NCI-H1417 treated with DMSO at 0.1 percent for 48 hours (cell line): ENCODE results near the gene FOXL1.

ENCODE experiments used
- DNase-seq: peaks from one replicate; lab custom pipeline; 2025; lab: John Stamatoyannopoulos, UW

FOXL1 gene

DNA sequence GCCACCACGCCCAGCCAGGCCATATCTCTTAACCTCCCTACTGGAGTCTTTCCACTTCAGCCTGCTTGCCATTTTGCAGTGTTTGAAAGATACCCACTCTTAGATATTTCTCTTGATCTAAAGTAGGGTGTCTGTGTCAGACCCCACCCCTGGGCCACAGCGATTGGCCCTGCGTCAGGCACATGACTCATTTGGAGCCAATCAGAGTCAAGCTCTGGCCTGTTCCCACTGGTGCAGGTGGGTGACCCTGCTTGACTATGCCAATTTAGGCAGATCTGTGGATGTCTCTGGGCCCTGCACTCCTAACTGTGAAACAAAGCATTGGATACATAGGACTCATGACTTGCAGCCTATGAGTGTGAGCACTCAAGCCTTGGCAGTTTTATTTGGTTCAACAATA is 27.6 kb downstream of the FOXL1 start:
- DNase-seq, result no peak

DNA sequence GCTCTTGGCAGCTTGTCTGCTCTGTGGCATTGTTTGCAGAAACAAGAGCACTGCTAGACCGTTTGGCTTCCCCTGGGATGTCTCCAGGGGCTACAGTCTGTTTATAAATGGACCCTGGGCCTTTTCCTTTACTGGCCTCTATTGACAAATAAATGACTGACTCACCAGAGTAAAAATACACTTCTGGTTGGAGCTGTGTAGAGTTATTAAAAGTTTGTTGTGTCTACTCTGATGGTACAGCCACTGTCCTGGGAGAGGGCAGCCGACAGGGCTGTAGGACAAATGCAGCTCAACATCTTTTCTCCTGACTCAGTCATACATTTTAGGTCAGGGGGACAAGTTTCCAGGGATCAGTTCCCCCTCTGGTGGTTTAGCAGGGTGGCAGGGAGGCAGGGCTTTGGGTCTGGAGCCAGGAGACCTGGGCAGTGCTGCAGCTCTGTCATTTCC is 30.0 kb downstream of the FOXL1 start:
- no peak for DNase-seq

DNA sequence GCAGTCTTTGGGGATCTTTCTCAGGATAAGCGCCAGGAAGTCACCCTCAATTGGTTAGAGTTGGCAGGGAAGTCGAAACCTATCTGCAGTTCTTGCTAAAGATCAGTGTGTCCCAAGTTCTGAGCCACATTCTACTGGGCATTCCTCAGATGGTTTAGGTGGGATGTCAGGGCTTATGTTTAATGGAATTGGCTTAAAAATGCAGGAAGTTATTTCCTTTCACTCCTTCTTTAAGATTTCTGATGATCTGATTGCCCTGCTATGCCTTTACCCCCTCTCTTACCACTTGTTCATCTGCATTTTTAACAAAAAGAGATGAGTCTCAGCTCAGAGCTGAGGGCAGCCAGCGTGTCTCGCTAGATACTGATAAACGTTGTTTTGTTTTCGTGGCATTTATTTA is 30.8 kb downstream of the FOXL1 start:
- DNase-seq, result no peak

DNA sequence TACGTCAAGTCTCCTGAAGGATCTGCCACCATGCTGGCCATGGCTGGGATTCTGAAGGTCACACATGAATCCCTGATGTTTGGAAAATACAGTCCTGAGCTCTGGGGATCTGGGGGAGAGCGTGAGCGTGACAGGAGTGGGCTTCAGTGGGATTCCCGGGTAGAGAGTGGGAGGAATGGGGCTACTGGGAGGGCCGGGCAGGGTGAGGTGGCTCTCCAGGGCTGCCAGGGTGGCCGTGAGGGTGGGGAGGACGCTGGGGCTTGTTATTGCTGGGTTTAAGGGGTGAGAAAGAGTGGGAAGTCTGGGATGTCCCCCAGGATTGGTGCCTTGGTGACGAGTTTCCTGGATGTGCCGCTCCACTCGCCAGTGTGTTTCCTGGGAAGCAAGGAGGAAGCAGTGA is 31.3 kb downstream of the FOXL1 start:
- no peak for DNase-seq

DNA sequence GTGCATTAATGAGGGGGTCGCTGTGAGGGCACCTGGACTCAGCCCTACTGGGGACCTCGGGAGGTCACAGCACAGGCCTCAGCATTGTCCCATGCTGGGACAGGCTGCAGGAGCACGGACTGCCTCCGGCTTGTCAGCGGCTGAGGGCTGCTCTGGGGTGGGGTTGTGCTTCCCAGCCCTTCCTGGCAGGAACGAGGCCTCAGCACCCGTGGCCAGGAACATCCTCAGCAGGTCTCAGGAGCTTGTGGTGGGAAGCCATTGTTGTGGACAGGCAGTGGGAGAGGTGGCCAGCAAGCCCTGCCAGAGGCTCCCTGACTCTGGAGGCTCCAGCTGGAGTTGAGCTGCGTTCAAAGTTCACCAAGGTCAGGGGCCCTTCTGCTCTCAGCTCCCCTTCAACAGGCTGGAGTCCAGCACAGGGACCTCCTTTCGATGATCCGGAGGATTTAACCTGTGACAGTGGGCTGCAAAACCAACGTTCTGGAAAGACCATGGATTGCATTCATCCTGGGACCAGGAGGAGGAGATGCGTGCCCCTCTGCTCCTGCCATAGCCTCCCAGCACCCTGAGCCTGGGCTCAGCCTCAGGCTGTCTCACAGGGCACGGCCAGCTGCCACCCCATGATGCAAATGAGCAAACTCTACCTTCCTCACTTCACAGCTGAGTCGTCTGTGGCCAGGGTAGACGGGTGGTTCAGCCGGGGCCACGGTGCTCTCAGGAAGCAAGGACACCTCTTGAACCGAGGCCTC is 32.6 kb downstream of the FOXL1 start:
- no peak for DNase-seq

DNA sequence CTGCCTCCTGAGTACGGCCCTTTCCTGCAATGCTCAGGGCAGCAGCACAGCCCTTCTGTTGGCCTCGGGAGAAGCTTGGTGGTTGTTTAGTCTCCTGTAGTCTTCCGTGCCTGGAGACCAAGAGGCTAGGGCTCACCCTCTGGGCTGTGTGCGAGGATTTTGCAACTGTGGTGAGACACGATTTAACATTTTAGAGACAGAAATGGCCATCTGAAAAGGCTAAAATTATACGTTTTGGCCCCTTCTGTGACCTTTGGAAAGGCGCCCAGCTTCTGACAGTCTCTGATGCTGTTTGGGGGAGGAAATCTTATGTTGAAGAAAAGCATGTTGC is 33.1 kb downstream of the FOXL1 start:
- DNase-seq, result no peak

DNA sequence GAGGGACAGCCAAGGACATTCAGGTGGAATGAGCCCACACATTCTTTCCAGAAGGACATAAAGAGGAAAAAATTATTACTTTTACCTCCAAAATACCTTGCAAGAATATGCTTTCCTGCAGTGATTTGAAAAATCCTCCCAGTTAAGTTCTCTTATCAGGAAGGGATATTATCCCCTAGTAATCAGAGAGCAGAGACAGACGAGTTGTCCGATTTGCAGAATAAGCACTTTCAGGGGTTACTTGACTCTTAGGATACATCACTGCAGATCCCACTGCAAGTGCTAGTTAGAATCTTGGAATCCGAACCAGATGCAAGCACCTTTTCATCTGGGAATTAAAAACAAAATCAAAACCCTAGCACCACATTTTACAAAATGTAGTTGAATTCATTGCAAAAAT is 33.6 kb downstream of the FOXL1 start:
- no peak for DNase-seq

DNA sequence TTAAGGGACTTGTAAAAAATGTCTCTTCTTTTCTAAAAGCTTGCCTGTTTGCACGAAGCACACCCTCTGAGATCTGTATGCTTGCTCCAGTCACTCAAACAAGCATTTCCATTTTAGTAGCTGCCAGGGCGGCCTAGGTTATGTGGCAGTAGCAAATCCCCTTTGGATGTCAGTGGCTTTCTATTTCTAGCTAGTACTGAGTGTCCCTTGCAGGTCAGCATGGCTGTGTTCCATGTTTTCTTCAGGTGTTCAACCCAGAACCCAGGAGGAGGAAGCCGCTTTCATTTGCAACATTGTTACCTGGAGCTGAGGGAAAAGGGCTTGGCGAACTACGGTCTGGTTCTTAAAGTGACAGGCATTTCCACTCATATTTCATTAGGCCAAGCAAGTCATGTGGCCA is 36.4 kb downstream of the FOXL1 start:
- no peak for DNase-seq

DNA sequence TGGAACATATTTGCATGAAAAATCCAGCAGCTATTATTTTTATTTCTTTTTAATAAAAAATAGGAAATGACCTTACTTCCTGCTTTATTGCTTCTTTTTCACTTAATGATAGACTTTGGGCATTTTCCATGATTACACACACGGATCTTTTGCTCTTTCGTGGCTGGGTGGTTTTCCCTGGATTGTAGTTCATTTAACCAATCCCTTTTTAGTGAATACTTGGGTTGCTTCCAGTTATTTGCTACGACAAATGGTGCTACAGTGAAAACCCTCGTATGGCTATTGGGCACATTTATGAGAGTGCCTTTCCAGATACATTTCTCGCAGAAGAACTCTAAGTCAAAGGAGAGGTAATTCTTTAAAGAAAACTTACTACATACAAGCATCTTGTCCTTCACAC is 38.6 kb downstream of the FOXL1 start:
- DNase-seq, result no peak

DNA sequence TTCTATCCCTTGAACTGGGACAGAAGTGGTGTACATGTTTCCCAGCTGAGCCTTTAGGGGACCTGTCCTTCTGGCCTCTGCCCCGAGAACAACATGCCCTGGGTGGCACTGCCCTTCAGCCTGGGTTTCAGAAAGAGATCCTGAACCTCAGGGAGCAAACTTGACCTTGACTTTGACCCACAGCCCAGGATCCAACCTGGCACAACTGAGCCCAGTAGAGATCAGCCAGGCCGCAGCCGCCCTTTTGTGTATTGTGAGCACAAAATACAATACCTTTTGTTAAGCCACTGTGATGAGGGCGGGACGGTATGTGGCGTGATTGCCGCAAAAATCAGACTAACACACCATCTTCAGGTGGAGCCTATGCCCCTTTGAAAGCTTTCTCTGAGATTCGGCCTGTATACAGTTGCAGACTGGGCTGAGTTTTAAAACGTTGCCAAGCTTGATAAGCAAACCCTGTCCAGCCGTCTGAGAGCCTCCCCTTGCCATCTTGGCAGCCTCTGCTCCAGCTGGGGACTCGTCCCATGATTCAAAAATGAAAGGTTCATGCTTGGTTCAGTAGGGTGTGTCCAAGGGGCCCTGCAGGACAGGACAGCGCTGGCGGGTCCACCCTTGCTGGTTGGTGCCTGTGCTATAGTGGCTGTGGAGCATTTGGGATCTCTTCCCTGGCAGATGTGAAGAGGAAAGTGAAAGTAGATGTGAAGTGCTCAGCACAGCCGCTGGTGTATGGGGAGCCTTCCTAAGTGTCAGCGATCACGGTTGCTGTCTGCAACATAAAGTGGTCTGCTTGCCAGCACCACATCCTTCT is 40.3 kb downstream of the FOXL1 start:
- no peak for DNase-seq

DNA sequence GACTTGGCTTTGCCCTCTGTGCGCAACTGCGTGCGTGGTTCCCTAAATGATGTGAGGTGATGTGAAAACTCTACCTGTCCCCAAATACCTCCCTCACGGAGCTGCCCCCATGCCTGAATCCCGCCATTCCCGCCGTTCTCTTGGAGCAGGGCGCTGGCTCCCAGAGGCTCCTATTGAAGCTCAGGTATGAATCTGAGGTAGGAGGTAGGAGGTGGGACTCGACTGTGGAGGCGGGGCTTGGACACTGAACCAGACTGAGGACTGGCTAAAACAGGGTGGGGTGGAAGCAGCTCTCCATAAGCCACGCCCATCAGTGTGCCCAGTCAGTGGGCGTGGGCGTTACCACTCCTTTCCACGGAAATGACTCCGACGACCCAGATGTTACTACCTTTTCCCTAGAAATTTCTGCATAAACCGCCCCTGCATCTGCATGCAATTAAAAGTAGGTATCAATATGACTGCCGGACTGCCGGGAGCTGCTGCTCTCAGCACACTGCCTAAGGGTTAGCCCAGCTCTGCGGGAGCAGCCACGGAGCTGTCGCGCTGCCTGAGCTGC is 41.0 kb downstream of the FOXL1 start:
- DNase-seq, result no peak

DNA sequence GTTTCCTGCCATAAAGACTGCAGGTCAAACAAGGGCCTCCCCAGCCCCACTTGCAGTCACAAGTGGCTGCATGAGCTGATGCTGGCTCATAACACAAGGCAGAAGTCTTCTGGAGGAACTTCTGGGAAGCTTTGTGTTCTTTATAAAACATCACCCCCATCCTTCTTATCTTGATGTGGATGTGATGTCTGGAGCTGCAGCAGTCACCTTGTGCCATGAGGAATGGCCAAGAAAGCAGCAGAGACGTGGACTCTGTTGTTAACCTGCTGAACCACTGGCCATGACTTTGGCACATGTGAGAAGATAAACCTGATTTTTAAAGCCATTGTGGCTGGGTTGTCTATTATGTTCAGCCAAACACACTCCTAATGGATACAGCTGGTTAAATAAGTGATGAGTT is 41.8 kb downstream of the FOXL1 start:
- DNase-seq, result no peak

DNA sequence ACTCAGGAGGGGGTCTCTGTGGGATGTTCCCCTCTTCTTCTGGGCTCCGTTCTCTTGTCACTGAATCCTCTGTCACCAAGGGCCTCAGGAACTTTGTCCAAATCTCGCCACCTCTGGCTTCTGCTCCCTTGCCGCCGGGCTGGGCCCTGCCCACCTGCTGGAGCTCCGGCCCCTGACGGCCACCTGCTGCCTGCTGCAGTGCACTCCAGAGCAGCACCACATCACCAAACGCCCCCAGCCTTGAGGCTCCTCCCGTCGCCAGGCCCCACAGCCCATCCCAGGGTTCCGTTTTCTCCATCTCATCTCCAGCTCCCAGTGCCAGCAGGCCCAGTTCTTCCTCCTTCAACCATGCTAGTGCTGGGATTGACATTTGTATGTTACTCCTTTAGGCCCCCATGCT is 43.6 kb downstream of the FOXL1 start:
- DNase-seq, result no peak

DNA sequence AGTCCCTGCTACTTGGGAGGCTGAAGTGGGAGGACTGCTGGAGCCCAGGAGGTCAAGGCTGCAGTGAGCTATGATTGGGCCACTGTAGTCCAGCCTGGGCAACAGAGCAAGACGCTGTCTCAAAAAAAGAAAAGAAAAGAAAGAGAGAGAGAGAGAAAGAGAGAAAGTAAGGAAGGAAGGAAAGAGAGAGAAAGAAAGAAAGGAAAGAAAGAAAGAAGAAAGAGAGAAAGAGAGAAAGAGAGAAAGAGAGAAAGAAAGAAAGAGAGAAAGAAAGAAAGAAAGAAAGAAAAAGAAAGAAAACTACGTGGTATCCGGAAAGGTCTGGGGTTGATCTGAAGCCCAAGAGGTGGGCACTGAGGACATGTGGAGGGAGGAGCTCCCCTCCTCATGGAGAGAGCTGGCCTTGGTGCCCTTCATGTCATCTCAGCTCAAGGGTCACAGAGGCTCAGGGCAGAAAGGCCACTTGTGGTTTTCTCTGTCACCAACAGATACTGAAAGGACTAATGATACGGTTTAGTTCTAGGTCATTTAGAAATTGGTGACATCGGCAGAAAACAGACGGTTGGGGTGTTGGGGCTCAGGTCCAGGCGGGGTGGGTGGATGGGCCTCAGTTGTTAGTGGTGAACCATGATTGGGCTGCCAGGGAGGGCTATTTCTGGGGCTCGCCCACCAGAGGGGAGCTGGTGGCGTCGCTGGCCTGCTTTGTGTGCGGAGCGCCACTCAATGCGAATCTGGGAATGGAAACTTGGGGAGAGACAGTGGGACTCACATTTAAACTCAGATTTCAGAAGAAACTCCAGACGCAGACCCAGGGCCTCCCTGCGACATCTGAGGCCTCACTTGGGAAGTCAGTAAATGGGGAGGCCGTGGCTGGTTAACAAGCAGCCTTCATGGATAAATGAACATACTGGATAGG is 44.6 kb downstream of the FOXL1 start:
- no peak for DNase-seq

DNA sequence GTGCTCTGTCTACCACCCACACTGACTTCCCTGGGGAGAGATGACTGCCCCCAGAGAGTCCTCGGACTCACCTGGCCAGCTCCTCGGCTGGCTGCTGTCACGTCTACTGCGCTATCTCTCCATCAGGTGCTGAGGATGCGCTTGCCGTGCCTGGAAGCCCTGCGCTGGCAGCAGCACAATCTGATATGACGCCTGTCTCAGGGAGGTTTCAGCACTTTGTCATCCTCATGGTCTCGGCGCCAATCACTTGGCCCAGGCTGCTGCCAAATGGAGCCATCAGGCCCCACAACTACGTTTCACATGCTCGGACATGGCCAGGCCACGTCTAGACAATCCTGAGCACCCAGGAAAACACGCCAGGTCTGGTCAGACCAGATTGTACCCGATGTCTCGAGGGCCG is 46.7 kb downstream of the FOXL1 start:
- no peak for DNase-seq

DNA sequence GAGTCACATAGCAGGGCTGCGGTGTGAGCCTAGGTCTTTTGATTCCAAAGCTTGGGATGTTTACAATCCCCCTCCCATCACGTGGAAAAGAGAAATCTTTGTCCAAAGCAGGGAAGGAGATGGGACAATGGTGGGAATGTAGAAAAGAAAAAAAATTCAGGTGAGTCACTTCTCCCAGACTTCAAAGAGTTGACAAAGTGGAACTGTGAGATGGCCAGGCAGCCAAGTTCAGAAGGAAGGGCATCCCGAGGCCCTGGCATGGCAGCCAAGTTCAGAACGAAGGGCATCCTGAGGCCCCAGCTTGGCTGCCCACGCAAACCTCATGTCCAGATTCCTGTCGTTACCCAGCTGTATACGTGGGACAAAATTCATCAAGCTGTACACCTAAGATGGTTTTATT is 47.5 kb downstream of the FOXL1 start:
- no peak for DNase-seq

DNA sequence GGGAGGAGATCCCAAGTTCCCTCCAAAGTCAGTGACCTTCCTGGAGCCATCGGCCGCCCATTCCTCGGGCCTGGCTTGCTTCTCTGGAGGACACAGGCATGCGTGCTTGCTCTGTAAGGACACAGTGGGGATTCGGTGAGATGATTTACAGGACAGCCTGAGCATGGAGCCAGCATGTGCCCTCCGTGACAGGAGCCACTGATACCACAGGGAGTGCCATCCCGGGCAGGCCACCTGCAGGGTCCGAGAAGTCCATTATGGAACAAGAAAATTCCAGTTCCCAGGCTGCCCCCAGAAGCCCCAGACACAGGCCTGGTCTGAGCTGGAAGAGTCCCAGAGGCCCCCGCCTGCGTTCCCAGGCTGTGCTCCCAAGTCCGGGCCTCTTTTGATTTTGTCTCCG is 47.9 kb downstream of the FOXL1 start:
- no peak for DNase-seq

DNA sequence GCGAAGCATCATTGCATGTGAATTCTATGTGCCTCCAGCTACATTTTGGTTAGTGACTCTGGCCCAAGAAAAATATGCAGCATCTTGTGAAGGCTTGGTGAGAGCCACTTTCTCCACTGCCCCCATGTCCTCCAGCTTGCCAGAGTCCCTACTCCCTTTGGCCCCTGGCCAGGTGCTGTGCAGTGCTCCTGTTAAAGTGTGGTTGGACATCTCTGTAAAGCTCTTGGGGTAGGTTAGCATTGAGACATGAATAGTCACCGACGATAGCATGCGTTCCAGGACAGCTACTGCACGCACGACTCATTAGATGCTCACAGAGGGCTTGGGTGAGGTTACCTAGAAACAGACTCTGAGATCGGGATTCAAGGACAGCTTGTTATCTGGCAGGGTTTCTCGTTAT is 48.6 kb downstream of the FOXL1 start:
- DNase-seq, result no peak

DNA sequence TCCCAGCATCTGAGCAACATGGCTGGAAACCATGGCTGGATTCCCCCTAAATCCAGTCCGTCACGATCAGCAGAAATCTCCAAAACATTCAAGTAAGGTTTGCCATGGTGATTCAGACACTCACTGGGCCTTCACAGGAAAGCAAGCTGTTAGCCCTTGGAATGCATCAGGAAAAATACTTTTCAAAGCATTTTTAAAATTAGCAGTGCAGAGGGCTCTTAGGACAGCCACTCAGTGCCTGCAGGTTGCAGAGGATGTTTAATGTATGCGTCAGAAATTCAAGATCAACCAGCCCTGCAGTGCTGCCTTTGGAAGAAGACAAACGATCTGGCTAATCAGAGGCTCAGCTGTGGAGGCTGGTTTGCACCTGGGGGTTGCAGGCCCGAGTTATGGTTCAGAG is 50.3 kb downstream of the FOXL1 start:
- no peak for DNase-seq

DNA sequence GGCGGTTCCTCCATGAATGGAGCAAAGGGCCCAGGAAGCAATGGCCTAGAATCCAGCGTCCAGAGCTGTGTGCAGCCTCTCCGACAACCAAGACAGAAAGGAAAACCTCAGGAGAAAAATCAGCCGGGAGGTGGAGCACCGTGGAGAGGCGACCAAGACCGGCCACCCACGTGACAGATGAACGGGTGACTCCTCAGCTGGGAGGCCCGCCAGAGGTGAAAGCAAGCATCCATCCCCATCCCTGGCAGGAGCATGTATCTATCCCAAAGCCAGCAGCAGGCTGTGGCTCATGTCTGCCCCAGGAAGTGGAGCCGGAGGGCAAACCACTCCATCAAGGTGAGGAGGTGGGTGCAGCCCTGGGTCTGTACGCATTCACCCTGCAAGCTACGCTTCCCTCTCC is 52.1 kb downstream of the FOXL1 start:
- no peak for DNase-seq

DNA sequence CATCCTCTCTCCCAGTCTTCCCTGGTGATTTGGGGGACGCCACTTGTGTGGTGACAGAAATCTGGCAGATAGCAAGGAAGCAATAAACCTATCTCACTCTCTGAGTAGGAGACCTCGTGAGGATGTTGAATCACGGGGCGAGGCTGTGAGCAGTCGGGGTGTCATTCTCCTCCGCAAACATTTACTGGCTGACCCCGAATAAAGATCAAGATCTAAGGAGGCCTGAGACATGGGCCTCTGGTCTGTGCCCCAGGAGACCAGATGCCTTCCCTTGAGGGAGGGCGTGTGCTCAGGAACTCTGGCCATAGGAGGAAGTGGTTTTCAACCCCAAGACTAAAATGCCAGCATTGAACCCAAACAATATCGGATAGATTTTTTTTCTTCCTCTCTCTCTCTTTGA is 53.1 kb downstream of the FOXL1 start:
- DNase-seq, result no peak
